ENCODE results near the gene ADAMTS4.

DNA sequence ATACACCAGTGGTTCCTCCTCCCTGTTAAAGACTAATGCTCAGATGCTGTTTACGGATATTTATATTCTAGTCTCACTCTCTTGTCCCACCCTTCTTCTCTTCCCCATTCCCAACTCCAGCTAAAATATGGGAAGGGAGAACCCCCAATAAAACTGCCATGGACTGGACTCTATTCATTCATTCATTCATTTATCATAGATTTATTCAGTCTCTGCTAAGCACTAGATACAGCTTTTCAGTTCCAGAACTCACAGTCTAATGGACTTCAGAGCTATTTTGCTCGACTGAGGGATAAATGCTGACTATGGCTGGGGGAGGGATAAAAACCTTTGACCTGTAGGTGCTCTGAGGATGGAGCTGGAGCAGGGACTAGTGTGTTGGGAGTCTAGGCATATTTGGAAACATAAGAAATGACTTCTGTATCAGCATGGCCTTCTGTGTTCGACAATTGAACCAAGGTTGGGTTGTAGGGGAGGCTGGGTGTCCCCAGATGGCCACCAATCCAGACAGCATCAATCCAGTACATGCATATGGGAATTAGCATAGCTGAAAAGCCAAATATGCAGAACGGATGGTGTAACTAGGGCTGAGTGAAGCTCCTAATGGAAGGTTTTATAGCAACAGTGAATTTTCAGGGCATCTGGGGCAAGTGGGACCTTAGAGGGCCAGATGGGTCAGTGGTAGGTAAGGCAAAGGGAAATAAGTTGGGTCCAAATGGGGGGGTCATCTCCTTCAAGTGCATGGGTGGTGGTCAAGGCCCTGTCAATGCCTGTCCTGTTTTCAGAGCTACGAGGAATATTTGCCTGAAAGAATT lies 20.4 kb upstream of the ADAMTS4 start:
- TF ChIP-seq, protein P1, sequence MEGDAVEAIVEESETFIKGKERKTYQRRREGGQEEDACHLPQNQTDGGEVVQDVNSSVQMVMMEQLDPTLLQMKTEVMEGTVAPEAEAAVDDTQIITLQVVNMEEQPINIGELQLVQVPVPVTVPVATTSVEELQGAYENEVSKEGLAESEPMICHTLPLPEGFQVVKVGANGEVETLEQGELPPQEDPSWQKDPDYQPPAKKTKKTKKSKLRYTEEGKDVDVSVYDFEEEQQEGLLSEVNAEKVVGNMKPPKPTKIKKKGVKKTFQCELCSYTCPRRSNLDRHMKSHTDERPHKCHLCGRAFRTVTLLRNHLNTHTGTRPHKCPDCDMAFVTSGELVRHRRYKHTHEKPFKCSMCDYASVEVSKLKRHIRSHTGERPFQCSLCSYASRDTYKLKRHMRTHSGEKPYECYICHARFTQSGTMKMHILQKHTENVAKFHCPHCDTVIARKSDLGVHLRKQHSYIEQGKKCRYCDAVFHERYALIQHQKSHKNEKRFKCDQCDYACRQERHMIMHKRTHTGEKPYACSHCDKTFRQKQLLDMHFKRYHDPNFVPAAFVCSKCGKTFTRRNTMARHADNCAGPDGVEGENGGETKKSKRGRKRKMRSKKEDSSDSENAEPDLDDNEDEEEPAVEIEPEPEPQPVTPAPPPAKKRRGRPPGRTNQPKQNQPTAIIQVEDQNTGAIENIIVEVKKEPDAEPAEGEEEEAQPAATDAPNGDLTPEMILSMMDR (IDR thresholded peaks at IDR 0.05), result no peak
- no peak for TF ChIP-seq ZFX (IDR thresholded peaks at IDR 0.05; ENCODE audit: borderline replicate concordance)

Measured in 22Rv1 (cell line).